Measurements from ENCODE around the gene LIN28B.
"Not testable (repeated sequence)": the region's sequence is repeated elsewhere in the genome, so short reads cannot be mapped to it uniquely, and the experiment has no call there.

LIN28B gene

GRCh38 chr6:105069821-105070445, 113.0 kb downstream of the LIN28B start:
- peak; percentile 58 for DNase-seq

DNA sequence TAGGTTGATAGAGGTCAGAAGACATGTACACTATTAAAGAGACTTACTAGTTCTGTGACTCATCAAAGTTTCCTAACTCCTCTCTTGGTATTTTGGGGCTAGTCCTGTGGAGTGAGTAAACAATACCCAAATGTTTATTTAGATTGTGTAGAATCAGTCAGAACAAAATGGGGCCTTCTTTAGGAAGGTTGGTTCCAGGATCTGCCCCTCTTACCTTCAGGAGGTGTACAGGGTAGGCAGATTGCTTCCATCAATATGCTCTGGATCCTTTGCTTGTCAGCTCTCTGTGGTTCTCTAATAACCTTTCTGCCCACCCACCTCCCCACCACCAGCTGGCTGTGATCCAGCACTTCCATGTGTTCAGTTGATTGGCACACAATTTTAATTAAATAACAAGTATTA, 115.9 kb downstream of the LIN28B start:
- peak; percentile 90 for DNase-seq

DNA sequence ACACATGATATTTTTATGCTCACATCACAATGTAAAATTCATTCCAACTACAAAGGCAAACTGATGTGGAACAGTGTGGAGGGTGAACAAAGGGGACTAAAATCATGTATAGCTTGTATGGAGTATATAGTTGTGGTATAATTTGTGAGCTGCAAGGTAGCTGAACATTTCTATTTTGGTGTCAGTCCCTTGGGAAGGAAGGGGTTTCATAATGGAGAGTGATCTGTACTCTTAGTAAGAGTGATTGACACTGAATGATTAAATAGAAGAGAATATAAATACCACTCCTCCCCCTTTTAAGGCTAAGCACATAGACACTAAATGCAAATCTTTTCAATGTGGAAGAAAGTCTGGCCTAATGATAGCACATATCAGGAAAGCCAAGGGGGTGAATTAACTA, 118.3 kb downstream of the LIN28B start:
- DNase-seq = no peak

- not testable (repeated sequence) for DNase-seq
These were observed 119.5 kb downstream of the LIN28B start for GRCh38 chr6:105076418-105076817.

- peak; percentile 79 for DNase-seq
These were observed 120.9 kb downstream of the LIN28B start for GRCh38 chr6:105077596-105078385.

- DNase-seq = peak; percentile 12
These were observed 121.4 kb downstream of the LIN28B start for GRCh38 chr6:105078386-105078708.

DNA sequence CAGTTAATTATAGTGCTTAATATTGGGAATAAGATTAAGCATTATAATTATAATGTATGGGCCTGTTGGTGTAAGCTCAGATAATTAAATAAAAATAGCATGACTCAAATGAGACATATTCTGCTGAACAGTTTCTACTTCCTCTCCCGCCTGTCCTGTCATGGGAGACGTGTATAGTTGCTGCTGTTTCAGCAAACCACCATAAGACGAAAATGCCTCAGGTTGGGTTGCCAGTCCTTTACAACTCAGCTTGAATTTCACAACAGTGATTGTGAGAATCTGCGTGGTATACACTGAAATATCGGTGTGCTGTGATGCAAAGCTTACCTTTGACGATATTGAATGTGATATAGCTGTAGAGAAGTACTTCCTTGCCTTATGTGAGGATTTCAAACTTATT, 123.4 kb downstream of the LIN28B start:
- no peak for DNase-seq

DNA sequence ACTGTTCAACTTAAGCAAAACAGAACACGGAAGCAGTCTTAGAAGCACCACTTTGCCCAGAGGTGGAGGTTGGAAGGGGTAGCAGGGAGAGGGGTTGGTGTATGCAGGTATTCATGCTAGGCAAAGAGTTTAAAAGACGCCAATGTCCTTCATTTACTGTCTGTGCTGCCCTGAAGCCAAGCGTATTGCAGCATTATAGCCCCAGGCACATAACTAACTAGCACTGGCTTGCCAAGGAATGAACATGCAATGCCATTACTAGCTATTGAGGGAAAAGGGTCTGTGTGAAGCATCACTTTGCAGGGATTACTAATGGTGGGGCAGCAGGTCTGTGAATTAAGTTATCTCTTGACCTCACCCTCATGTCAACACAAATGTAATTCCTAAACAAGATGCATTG, 124.8 kb downstream of the LIN28B start:
- DNase-seq = not testable (repeated sequence)

- peak; percentile 65 for DNase-seq
These were observed 130.8 kb downstream of the LIN28B start for GRCh38 chr6:105087571-105088211.

GRCh38 chr6:105091140-105091829, 134.4 kb downstream of the LIN28B start:
- no peak for DNase-seq

GRCh38 chr6:105094133-105094640, 137.3 kb downstream of the LIN28B start:
- no peak for DNase-seq

DNA sequence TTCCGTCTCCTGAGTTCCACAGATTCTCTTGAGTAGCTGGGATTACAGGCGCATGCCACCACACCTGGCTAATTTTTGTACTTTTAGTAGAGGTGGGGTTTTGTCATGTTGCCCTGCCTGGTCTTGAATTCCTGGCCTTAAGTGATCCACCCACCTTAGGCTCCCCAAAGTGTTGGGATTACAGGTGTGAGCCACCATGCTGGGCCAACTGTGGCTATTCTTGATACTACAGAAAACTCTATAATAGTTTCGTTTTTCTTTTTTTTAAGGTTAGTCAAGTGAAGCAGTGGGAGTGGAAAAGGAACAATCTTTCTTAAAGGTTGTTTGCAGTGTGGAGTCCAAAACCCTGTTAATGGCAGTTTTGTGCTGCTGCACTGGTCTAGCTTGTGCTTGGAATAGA, 138.2 kb downstream of the LIN28B start:
- no peak for DNase-seq

- DNase-seq = no peak
These were observed 140.4 kb downstream of the LIN28B start for GRCh38 chr6:105097288-105097687.

GRCh38 chr6:105099371-105099770, 142.5 kb downstream of the LIN28B start:
- DNase-seq = no peak

- DNase-seq = no peak
These were observed 145.3 kb downstream of the LIN28B start for GRCh38 chr6:105102186-105102585.

DNA sequence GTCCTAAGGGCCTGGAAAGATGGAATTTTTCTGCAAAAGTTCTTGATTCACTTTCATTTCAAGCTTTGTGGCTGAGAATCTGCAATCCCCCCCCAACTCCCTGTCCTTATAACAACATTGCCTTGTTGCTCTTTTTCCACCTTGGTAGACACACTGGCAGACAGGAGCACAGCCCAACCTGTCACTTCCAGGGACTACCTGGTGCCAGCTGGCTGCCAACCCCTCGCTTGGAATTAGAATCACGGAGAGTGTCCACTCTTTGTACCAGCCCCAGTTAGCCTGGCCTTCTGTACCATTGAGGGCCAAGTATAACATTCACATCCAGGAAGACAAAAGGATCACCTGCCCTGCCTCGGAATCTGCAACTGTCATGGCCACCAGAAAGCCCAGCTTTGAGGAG, 148.2 kb downstream of the LIN28B start:
- DNase-seq = no peak

GRCh38 chr6:105106260-105106659, 149.4 kb downstream of the LIN28B start:
- DNase-seq = no peak

GRCh38 chr6:105107207-105107606, 150.3 kb downstream of the LIN28B start:
- no peak for DNase-seq

DNA sequence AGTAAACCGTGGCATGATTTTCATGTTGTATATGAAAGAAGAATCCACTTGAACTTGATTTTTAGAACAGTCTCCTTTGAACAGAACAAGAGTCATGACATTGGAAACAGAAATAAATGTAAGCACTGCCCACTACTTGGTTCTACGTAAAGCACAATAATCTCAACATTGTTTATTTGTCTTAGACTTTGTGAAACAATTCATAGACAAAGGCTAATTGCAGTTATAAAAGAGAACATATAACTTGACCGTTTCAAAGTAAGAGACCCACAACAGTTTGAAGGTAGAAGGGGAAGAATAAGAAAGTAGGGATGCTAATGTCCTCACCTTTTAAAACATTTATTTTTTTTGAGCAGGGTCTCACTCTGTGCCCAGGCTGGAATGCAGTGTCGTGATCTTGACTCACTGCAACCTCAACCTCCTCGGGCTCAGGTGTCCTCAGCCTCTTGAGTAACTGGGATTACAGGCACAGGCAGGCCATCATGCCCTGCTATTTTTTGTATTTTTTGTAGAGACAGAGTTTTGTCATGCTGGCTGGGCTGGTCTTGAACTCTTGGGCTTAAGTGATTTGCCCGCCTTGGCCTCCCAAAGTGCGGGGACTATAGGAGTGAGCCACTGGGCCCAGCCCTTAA, 151.8 kb downstream of the LIN28B start:
- no peak for DNase-seq

DNA sequence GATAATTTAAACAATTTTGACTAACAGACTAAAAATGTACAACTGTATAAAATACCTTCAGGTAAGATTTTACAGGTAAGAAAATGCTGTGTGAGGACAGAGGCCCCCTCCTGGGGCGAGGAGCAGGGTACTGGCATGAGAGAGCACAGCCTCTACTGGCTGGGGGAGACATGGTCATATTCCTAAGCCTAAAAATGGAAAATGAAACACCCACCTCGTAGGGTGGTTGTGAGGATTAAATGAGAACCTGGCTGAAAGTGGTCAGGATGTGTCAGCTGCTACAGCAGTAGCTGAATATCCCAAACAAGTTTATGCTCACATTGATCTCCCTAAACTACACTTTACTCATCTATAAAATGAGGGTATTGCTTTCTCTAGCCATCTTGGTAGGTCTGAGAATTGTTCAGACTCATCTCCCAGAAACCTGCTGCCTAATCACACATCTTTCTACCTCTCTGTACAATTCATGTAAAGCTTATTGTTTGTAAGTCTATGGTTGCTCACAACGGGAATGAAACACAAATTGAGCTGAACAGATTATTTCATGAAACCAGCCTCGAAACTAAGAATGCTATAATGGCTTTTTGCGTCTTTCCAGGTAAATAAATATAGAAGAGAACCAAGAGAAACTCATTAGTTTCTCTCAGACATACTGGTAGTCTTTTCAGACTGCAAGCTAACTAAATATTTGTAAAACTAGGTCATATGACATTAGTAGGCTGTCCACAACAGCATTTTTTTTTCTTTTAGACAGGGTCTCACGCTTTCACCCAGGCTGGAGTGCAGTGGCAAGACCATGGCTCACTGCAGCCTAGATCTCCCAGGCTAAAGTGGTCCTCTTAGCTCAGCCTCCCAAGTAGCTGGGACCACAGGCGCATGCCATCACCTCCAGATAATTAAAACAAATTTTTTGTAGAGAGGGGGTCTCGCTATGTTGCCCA, 153.3 kb downstream of the LIN28B start:
- DNase-seq = no peak

DNA sequence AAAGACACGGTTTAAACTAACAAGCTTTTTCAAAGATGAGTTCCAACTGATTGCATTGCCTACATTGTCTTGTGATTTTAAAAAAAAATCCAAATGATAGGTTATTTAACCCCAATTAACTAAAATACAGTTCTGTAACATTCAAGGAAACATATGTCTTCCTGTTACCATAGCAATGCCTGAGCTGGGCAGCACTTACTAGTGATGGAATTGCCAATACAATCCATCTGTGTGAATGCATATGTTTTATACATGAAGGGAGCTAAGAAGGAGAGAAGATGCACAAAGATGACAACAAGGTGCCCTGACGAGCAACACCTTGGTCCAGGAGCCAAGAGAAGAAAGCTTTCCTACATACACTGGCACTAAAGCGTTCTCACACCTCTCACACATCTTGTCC, 154.2 kb downstream of the LIN28B start:
- no peak for DNase-seq

DNA sequence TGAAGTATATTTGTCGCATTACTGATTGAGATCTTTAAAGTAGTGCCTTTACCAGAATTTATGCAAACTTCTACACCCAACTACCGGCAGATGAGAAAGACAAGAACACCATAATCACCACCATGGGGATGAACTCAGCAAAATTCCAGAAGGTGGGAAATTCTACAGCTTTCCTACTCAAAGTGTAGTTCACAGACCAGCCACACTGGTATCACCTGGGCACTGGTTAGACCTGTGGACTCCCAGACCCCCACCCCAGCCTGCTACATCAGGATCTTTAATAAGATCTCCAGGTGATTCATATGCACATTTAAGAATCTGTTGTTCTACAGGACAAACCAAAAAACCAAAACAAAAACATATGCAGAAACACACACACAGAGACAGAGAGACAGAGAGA, 155.0 kb downstream of the LIN28B start:
- DNase-seq = no peak
